SU-DHL-6 (cell line): Measurements from ENCODE around the gene HEXD.

Experiments used
- CTCF ChIP-seq: fragments of 200-600 bp; sonication (generic); IDR thresholded peaks from one replicate; pipeline ENCODE4 v1.5.1; 2017; ENCODE audit warnings: antibody characterized with exemption, mild to moderate bottlenecking, low read length, moderate library complexity; ENCODE audit not compliant: insufficient read depth, poor library complexity, severe bottlenecking
- EZH2phosphoT487 ChIP-seq: fragments of 200-600 bp; sonication (generic), shearing (Covaris generic); conservative IDR thresholded peaks from 2 replicates; pipeline ENCODE4 v1.6.1; 2018; ENCODE audit warnings: mild to moderate bottlenecking, antibody characterized with exemption, low read length, moderate library complexity, mixed read lengths

- no peak for TF ChIP-seq CTCF
- TF ChIP-seq EZH2phosphoT487, result no peak
Observed at GRCh38 chr17:82373731-82374625, 44.2 kb upstream of the HEXD start.
